Measurements from ENCODE around the gene PAOX.
A peak's percentile ranks its signal among the peaks of the same experiment; 100 is the strongest.

The PAOX gene

GRCh38 chr10:133379152-133379800 is at the start of gene PAOX:
PAOX (plus strand) TSS chr10:133379262; CDS start chr10:133379317, 55 bp downstream.
- DNase-seq, result peak; percentile 69

- peak; percentile 95 for DNase-seq
These were observed 49.4 kb upstream of the PAOX start for GRCh38 chr10:133329491-133330202.

GRCh38 chr10:133332936-133333699 is 45.9 kb upstream of the PAOX start:
- no peak for DNase-seq

GRCh38 chr10:133334503-133335245 is 44.4 kb upstream of the PAOX start:
- peak; percentile 62 for DNase-seq

- DNase-seq, result peak; percentile 85
These were observed 43.6 kb upstream of the PAOX start for GRCh38 chr10:133335246-133336117.

GRCh38 chr10:133336118-133336576 is 42.9 kb upstream of the PAOX start:
- peak; percentile 16 for DNase-seq

GRCh38 chr10:133336577-133337369 is 42.3 kb upstream of the PAOX start, which contains the start of gene CALY:
CALY (minus strand) TSS chr10:133336896; CDS start chr10:133328989, 7,907 bp downstream.
- DNase-seq, result peak; percentile 93

GRCh38 chr10:133337370-133337725 is 41.7 kb upstream of the PAOX start:
- no peak for DNase-seq

- DNase-seq, result no peak
These were observed 40.7 kb upstream of the PAOX start for GRCh38 chr10:133338080-133339071.

- no peak for DNase-seq
These were observed 39.2 kb upstream of the PAOX start for GRCh38 chr10:133339708-133340380.

GRCh38 chr10:133341983-133342382 is 37.1 kb upstream of the PAOX start:
- DNase-seq, result no peak

- no peak for DNase-seq
These were observed 36.1 kb upstream of the PAOX start for GRCh38 chr10:133342942-133343341.

- DNase-seq, result no peak
These were observed 35.5 kb upstream of the PAOX start for GRCh38 chr10:133343558-133343957.

GRCh38 chr10:133344236-133344635 is 34.8 kb upstream of the PAOX start:
- DNase-seq, result no peak

- DNase-seq, result no peak
These were observed 32.6 kb upstream of the PAOX start for GRCh38 chr10:133346413-133346812.

GRCh38 chr10:133347710-133348517 is 31.1 kb upstream of the PAOX start:
- no peak for DNase-seq

GRCh38 chr10:133349160-133349568 is 29.9 kb upstream of the PAOX start:
- no peak for DNase-seq

- DNase-seq, result no peak
These were observed 29.5 kb upstream of the PAOX start for GRCh38 chr10:133349577-133350011.
